ENCODE measurements around the gene ALPK1.
"Not testable (repeated sequence)": the region's sequence is repeated elsewhere in the genome, so short reads cannot be mapped to it uniquely, and the experiment has no call there.

Gene ALPK1

GRCh38 chr4:112473985-112474384 lies 176.8 kb downstream of the ALPK1 start:
- DNase-seq = no peak

- DNase-seq = no peak
Measured at GRCh38 chr4:112485930-112486329, 188.8 kb downstream of the ALPK1 start.

- not testable (repeated sequence) for DNase-seq
Measured at GRCh38 chr4:112490808-112491207, 193.6 kb downstream of the ALPK1 start.

All from NCI-H510A treated with DMSO at 0.1 percent for 48 hours (cell line).